ENCODE results near the gene NACC1. TPM values are rescaled to one million over a fixed set of nuclear protein-coding genes. Genes with fewer than 3 reads are reported as not detected.

NACC1 gene
- total and polyA plus RNA-seq, 4 donors: 0.86 to 24.7 (median 17.7) TPM

GRCh38 chr19:13128583-13128982 is 10.5 kb downstream of the NACC1 start (continued):
- TF ChIP-seq REST (IDR thresholded peaks at IDR 0.05) (peak; percentile 26), GABPA (IDR thresholded peaks at IDR 0.05 in 1 of 2, conservative IDR thresholded peaks at IDR 0.05 in 1 of 2) (peak in 1 of 2 donors; percentile 42), MAX (IDR thresholded peaks at IDR 0.05) (no peak), NR2F2 (IDR thresholded peaks at IDR 0.05) (peak; percentile 40), ATF3 (IDR thresholded peaks at IDR 0.05) (no peak), RAD21 (IDR thresholded peaks at IDR 0.05) (peak in 1 of 2 donors; percentile 58), EGR1 (IDR thresholded peaks at IDR 0.05; ENCODE audit: low read depth in 2 of 2) (no peak)

GRCh38 chr19:13129384-13129783 is 11.3 kb downstream of the NACC1 start:
- no peak overlapping the region for H3K4me3 ChIP-seq (ENCODE audit: low read depth in 1 of 3, low read length in 3 of 3)
- peaks cover 5 to 16% (median 11%) of the 10 kb centered on the region in 4 donors for H3K4me1 ChIP-seq (ENCODE audit: control insufficient read depth in 4 of 4, insufficient read depth in 4 of 4, low read length in 3 of 4)
- TF ChIP-seq HNF4A (conservative IDR thresholded peaks at IDR 0.05): no peak
- no peak for TF ChIP-seq RAD21 (IDR thresholded peaks at IDR 0.05)
- no peak for TF ChIP-seq FOXA2 (IDR thresholded peaks at IDR 0.05)
- no peak for TF ChIP-seq CTCF (IDR thresholded peaks at IDR 0.05; ENCODE audit: low read depth, low read length, missing input control)
- no peak for TF ChIP-seq ZBTB33 (IDR thresholded peaks at IDR 0.05)
- TF ChIP-seq JUND (IDR thresholded peaks at IDR 0.05): no peak
- no peak for TF ChIP-seq SP1 (IDR thresholded peaks at IDR 0.05)
- TF ChIP-seq MAX (IDR thresholded peaks at IDR 0.05): no peak
- TF ChIP-seq EGR1 (IDR thresholded peaks at IDR 0.05; ENCODE audit: low read depth in 2 of 2): no peak
- no peak for TF ChIP-seq NR2F2 (IDR thresholded peaks at IDR 0.05)
- TF ChIP-seq RXRA (IDR thresholded peaks at IDR 0.05): no peak
- no peak for TF ChIP-seq HNF4G (IDR thresholded peaks at IDR 0.05)
- no peak for TF ChIP-seq YY1 (IDR thresholded peaks at IDR 0.05)
- no peak for TF ChIP-seq REST (IDR thresholded peaks at IDR 0.05)
- no peak for TF ChIP-seq FOXA1 (IDR thresholded peaks at IDR 0.05)
- TF ChIP-seq GABPA (IDR thresholded peaks at IDR 0.05 in 1 of 2, conservative IDR thresholded peaks at IDR 0.05 in 1 of 2): no peak
- TF ChIP-seq TAF1 (conservative IDR thresholded peaks at IDR 0.05): no peak
- peaks cover 0 to 6% (median 0%) of the 10 kb centered on the region in 4 donors for H3K36me3 ChIP-seq (ENCODE audit: control insufficient read depth in 4 of 4, insufficient read depth in 3 of 4, low read depth in 1 of 4, low read length in 3 of 4)
- no peak overlapping the region for H3K9ac ChIP-seq (ENCODE audit: low read depth in 1 of 2, low read length in 2 of 2)
- no peak for DNase-seq (ENCODE audit: low spot score)
- no peaks in the 10 kb centered on the region for H3K27me3 ChIP-seq (ENCODE audit: control insufficient read depth in 4 of 4, insufficient read depth in 4 of 4, low read length in 3 of 4)
- WGBS: 97% methylated on average over 9 of the region's 9 CpGs
- H3K9me3 ChIP-seq (ENCODE audit: control insufficient read depth in 4 of 4, low read length in 3 of 4): no peaks in the 10 kb centered on the region
- H3K27ac ChIP-seq (ENCODE audit: low read depth in 1 of 2, low read length in 2 of 2): peak overlapping the region in 1 of 2 donors; percentile 6
